LNCaP clone FGC (cell line): ENCODE results near the gene FOXQ1.
"Not testable (repeated sequence)": the region's sequence is repeated elsewhere in the genome, so short reads cannot be mapped to it uniquely, and the experiment has no call there.

Experiments
- DNase-seq: peaks from one replicate; pipeline ENCODE4 v3.0.0-alpha.2; 2011; ENCODE audit warnings: low read depth
- H3K4me3 ChIP-seq: 2 replicates; pipeline ENCODE4 v1.5.1; 2011; ENCODE audit warnings: mild to moderate bottlenecking, low read depth, low read length, control low read depth
- TF ChIP-seq, protein P1 (sequence below): IDR thresholded peaks from 2 replicates; pipeline ENCODE4 v1.5.1; 2012; ENCODE audit warnings: mild to moderate bottlenecking; ENCODE audit not compliant: control insufficient read depth, insufficient read depth; ENCODE audit errors: extremely low read depth

The FOXQ1 gene

DNA sequence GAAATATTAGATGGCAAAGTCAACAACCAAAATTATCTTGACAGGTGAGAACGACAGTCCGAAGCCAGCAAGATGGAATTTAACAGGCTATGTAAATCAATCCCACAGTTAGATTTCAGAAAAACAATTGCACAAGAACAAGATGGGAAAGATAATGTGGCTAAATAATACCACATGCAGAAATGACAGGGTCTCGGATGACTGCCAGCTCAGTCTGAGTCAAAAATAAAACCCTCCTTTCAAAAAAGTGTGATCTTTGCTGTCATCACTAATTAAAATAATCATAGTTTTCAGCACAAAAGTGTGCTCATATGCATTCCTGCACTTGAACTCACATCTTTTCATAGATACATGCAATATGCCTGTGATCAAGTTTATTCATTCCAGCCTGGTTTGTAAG, 25.9 kb downstream of the FOXQ1 start:
- no peak overlapping the region for H3K4me3 ChIP-seq
- DNase-seq: no peak
- TF ChIP-seq, protein P1, sequence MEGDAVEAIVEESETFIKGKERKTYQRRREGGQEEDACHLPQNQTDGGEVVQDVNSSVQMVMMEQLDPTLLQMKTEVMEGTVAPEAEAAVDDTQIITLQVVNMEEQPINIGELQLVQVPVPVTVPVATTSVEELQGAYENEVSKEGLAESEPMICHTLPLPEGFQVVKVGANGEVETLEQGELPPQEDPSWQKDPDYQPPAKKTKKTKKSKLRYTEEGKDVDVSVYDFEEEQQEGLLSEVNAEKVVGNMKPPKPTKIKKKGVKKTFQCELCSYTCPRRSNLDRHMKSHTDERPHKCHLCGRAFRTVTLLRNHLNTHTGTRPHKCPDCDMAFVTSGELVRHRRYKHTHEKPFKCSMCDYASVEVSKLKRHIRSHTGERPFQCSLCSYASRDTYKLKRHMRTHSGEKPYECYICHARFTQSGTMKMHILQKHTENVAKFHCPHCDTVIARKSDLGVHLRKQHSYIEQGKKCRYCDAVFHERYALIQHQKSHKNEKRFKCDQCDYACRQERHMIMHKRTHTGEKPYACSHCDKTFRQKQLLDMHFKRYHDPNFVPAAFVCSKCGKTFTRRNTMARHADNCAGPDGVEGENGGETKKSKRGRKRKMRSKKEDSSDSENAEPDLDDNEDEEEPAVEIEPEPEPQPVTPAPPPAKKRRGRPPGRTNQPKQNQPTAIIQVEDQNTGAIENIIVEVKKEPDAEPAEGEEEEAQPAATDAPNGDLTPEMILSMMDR: no peak

DNA sequence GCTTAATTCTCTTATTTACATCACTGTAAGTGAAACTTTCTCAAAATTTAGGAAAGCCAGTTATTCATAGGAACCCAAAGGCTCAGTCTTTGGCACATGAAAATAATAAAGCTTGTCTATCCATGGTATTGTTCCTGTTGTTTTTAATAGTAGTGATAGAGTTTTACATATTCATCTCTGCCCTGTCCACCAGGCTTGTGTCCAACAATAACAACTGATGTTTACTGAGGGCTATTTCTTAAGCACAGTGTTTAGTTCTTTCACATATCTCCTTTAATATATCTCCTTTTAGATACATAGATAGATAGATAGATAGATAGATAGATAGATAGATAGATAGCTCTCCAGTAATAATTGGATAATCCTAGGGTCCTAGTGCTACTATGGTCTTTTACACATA, 34.2 kb downstream of the FOXQ1 start:
- TF ChIP-seq, protein P1: no peak
- H3K4me3 ChIP-seq: no peak overlapping the region
- no peak for DNase-seq

DNA sequence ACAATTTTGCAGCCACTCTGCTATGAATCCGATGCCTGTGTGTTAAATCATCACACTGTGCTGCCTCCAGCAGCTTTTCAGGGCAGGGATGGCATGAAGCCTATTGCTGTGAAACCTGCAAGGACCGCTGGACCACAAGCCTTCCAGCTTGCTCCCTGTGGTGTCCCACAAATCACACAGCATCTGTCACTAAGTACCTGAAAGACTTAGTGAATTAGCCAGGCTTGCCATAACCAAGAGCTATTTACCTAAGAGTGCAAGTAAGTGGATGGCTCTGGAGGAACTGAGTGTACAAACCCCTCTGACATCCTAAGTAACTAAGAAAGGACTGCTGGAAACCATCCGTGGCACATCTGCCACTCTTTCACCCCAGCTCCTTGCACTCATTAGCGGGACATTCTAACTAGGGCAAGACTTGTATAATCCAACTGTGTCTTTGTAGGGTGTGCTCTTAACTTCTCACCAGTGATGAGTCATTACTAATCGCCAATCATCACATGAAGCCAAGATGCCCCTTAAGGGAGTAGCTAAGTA, 34.7 kb downstream of the FOXQ1 start:
- H3K4me3 ChIP-seq: no peak overlapping the region
- DNase-seq: no peak
- TF ChIP-seq, protein P1: no peak

DNA sequence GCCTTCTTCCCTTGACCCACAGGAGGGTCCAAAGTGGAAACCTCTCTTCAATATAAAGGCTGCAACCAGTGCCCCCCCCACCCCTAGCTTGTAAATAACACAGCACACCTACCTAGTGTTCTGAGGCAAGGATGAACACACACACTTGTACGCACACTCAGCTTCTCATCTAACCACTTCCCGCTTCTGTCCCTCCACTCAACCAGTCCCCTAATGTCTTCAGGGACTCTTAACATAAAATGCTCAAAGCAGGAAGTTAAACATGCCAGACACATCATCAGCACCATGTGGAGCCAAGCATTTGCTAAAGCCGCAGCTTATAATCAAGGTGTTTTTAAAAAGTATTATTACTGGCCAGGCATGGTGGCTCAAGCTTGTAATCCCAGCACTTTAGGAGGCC, 35.3 kb downstream of the FOXQ1 start:
- TF ChIP-seq, protein P1: no peak
- no peak for DNase-seq
- H3K4me3 ChIP-seq: no peak overlapping the region

DNA sequence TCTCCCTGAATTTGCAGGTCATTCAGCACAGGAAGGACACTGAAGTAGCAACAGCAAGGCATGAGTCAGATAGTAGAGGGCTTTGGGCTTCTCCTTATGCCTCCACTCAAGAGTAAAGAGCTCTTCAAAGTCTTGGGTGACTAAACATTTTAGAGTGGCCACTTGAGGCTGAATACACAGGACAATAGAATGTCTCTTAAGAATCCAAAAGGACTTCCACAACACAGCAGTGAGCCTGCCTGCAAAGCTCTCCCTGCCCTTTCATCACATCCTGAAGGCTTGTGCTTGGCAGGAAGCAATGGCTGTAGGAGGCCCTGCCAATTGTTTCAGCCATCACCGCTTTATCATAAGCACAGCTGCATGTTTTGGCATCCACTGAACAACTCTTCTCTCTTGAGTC, 36.8 kb downstream of the FOXQ1 start:
- TF ChIP-seq, protein P1: no peak
- H3K4me3 ChIP-seq: no peak overlapping the region
- DNase-seq: no peak

DNA sequence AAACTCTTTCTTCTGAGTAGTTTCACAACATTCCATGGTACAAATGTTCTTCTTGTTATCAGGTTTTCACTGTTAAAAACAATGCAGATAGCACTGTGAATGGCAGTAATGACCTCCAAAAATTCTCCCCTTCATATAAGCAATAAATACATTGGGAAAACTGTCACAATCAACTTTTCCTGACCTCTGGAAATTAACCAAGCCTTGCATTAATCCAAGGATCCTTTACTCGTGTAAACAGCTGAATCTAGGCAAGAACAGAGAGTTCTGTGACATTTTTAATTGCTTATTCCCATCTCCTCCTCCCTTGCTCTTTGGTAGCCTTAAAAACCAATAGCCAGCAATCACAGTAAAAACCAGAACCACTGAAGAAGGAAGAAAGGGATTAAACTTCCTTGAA, 37.8 kb downstream of the FOXQ1 start:
- DNase-seq: no peak
- no peak overlapping the region for H3K4me3 ChIP-seq
- TF ChIP-seq, protein P1: no peak

DNA sequence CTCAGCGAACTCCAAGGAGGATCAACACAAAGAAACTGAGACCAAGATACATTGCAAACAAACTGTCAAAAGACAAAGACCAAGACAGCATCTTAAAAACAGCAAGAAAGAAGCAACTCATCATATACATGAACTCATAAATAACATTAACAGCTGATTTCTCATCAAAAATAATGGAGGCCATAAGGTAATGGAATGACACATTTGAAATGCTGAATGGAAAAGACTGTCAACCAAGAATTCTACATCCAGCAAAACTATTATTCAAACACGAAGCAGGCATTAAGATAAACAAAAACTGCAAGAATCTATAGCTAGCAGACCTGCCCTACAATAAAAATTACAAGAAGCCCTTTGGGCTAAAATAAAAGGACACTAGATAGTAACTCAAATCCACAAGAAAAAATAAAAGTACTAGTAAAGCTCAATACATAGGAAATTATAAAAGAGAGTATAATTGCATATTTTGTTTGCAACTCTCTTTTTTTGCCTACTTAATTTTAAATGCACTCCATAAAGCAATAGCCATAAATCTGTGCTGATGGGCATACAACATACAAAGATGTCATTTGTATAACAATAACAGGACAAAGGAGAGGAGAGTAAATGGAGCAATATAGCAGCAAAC, 39.6 kb downstream of the FOXQ1 start:
- H3K4me3 ChIP-seq: no peak overlapping the region
- DNase-seq: no peak
- TF ChIP-seq, protein P1: no peak

DNA sequence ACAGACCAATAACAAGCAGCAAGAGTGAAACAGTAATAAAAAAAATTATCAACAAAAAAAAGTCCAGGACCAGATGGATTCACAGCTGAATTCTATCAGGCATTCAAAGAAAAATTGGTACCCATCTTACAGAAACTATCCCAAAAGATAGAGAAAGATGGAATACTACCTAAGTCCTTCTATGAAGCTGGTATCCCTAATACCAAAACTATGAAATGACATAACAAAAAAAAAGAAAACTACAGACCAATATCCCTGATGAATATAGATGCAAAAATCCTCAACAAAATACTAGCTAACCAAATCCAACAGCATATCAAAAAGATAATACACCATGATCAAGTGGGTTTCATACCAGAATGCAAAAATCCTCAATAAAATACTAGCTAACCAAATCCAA, 43.2 kb downstream of the FOXQ1 start:
- not testable (repeated sequence) for H3K4me3 ChIP-seq, DNase-seq

DNA sequence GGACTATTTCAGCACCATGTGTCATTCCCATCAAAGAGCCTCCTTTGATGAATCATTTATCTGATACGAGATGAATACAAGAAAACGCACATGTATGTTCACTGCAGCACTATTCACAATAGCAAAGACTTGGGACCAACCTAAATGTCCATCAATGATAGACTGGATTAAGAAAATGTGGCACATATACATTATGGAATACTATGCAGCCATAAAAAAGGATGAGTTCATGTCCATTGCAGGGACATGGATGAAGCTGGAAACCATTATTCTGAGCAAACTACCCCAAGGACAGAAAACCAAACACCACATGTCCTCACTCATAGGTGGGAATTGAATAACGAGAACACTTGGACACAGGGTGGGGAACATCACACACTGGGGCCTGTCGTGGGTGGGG, 49.8 kb downstream of the FOXQ1 start:
- DNase-seq, H3K4me3 ChIP-seq: not testable (repeated sequence)
